AG04450 (cell line): ENCODE measurements around the gene FHIT. TPM values are rescaled to one million over a fixed set of nuclear protein-coding genes. Genes with fewer than 3 reads are reported as not detected.

Source experiments
- CTCF ChIA-PET: fragments of 300-600, 350-600 bp; formaldehyde crosslinking; extraction: SDS; loops from one replicate; lab custom pipeline; 2022; ENCODE audit warnings: antibody characterized with exemption, inconsistent platforms; lab: Charles Lee
- POLR2A ChIA-PET: fragments of 350-600 bp; formaldehyde crosslinking; extraction: SDS; loops from one replicate; lab custom pipeline; 2021; ENCODE audit warnings: antibody characterized with exemption, inconsistent platforms; lab: Yijun Ruan, JAX
- DNase-seq: peaks from one replicate; pipeline ENCODE4 v3.0.0-alpha.2; 2011; ENCODE audit warnings: low read depth, low spot score
- H3K27ac ChIP-seq: one replicate; pipeline ENCODE4 v1.5.1; 2012; ENCODE audit warnings: low read depth, low read length, control low read depth
- H3K27me3 ChIP-seq: one replicate; pipeline ENCODE4 v1.6.0; 2012; ENCODE audit warnings: low read length; ENCODE audit not compliant: control insufficient read depth, insufficient read depth
- H3K4me3 ChIP-seq: 2 replicates; pipeline ENCODE4 v1.5.1; 2011; ENCODE audit warnings: mild to moderate bottlenecking, low read depth, low read length, control low read depth
- H3K9me3 ChIP-seq: 2 replicates; pipeline ENCODE4 v1.5.1; 2012; ENCODE audit warnings: low read length; ENCODE audit not compliant: control insufficient read depth, insufficient read depth
- CTCF ChIP-seq: IDR thresholded peaks from 2 replicates; pipeline ENCODE4 v1.5.1; 2011; ENCODE audit warnings: low read depth, low read length, control low read depth, inconsistent platforms
- polyA plus RNA-seq: library from polyadenylated mRNA; depleted of rRNA; stranded (reverse); fragments of >200 nt; gene quantifications from 2 replicates; pipeline ENCODE4 v1.2.3, GENCODE V29; 2011

The FHIT gene
- polyA plus RNA-seq, 1 experiment, result 0.17 TPM

- ChIA-PET POLR2A (no interaction called here), CTCF (no interaction called here)
- DNase-seq, result no peak
- Histone ChIP-seq H3K27ac (no peak overlapping the region), H3K27me3 (no peaks in the 10 kb centered on the region), H3K4me3 (no peak overlapping the region), H3K9me3 (no peaks in the 10 kb centered on the region)
- no peak for TF ChIP-seq CTCF
Measured at GRCh38 chr3:60160111-60160821, 1091.0 kb downstream of the FHIT start.

GRCh38 chr3:60158035-60158434 lies 1093.2 kb downstream of the FHIT start:
- ChIA-PET POLR2A (no interaction called here), CTCF (interaction anchor here (0.7 kb wide), 1 partner anchor 103 kb away, joined by 6 read pairs; no protein-coding TSS in a partner anchor)
- no peak overlapping the region for H3K27ac ChIP-seq
- no peak overlapping the region for H3K4me3 ChIP-seq
- DNase-seq, result no peak
- H3K9me3 ChIP-seq, result no peaks in the 10 kb centered on the region
- H3K27me3 ChIP-seq, result no peaks in the 10 kb centered on the region
- TF ChIP-seq CTCF, result no peak

- Histone ChIP-seq H3K27me3 (no peaks in the 10 kb centered on the region), H3K9me3 (no peaks in the 10 kb centered on the region), H3K27ac (no peak overlapping the region), H3K4me3 (no peak overlapping the region)
- CTCF ChIA-PET, result no interaction called here
- POLR2A ChIA-PET, result no interaction called here
- DNase-seq, result no peak
- no peak for TF ChIP-seq CTCF
Measured at GRCh38 chr3:60154011-60154410, 1097.2 kb downstream of the FHIT start.

DNA sequence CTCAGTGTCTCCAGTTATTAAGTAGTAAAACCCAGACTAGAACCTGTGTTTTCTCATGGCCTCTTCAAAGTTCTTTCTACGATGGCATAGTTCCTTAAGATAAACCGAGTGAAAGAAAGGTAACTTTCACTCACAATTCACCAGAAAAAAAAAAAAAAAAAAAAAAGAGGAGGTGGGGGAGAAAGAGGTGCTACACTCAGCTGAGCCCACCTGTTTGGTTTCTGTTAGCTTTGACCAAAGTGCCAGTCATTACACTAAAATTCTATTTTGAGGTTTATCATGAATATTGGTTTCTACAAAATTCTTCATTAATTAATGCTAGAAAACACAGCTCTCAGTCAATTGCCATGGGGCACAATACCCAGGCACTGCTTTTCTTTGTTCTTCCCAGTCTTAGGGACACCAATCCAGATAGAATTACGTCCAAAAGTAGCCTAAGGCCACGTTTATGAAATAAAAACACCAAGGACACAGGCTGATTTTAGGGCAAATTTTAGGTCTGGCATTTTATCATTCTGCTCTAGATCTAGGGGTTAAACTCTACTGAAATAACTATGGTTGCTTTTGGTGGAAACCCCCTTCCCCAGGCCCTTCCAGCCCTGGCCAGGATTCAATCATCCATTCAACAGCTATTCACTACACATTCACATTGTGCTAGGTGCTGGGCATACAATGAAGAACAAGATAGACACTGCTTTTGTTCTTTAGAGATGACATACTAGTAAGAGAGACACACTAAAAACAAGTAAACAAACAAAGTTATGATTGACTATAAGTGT lies 1097.8 kb downstream of the FHIT start:
- Histone ChIP-seq H3K27ac (no peak overlapping the region), H3K9me3 (no peaks in the 10 kb centered on the region), H3K4me3 (no peak overlapping the region), H3K27me3 (no peaks in the 10 kb centered on the region)
- ChIA-PET POLR2A (no interaction called here), CTCF (no interaction called here)
- TF ChIP-seq CTCF, result no peak
- DNase-seq, result no peak

GRCh38 chr3:60149501-60149900 lies 1101.8 kb downstream of the FHIT start:
- POLR2A ChIA-PET, result no interaction called here

More at GRCh38 chr3:60149501-60149900, 1101.8 kb downstream of the FHIT start:
- CTCF ChIA-PET, result interaction anchor here (0.6 kb wide), 1 partner anchor 1154 kb away, joined by 3 read pairs; no protein-coding TSS in a partner anchor
- no peak overlapping the region for H3K4me3 ChIP-seq
- no peak overlapping the region for H3K27ac ChIP-seq
- no peaks in the 10 kb centered on the region for H3K9me3 ChIP-seq
- no peak for DNase-seq
- no peaks in the 10 kb centered on the region for H3K27me3 ChIP-seq
- no peak for TF ChIP-seq CTCF
